CD8-positive, alpha-beta memory T cell (primary cell): ENCODE data around the gene BICD2. TPM values are rescaled to one million over a fixed set of nuclear protein-coding genes. Genes with fewer than 3 reads are reported as not detected.

Experiments
- CTCF ChIA-PET: fragments of 350-600 bp; sonication (Branson Sonifier 250); formaldehyde crosslinking; loops from one replicate; lab custom pipeline; 2021; ENCODE audit warnings: antibody characterized with exemption; lab: Charles Lee
- POLR2A ChIA-PET: fragments of 350-600 bp; sonication (Branson Sonifier 250); formaldehyde crosslinking; loops from one replicate; lab custom pipeline; 2021; ENCODE audit warnings: antibody characterized with exemption; lab: Charles Lee
- DNase-seq, 5 donors: peaks; one replicate each; pipeline versions ENCODE4 v3.0.0 to v3.0.0-alpha.2; 2020 to 2022; ENCODE audit warnings: mixed read lengths in 1 of 5
- H3K27ac ChIP-seq: one replicate; pipeline ENCODE4 v1.7.0; 2013; ENCODE audit warnings: low read depth, mild to moderate bottlenecking, low read length, moderate library complexity
- H3K27me3 ChIP-seq: 2 replicates; pipeline ENCODE4 v1.7.0; 2013; ENCODE audit warnings: low read length, mild to moderate bottlenecking; ENCODE audit not compliant: insufficient read depth, poor library complexity, severe bottlenecking
- H3K36me3 ChIP-seq: 2 replicates; pipeline ENCODE4 v1.7.0; 2013; ENCODE audit warnings: mild to moderate bottlenecking, low read length, moderate library complexity; ENCODE audit not compliant: insufficient read depth
- H3K4me1 ChIP-seq: 2 replicates; pipeline ENCODE4 v1.7.0; 2013; ENCODE audit warnings: mild to moderate bottlenecking, low read length, moderate library complexity; ENCODE audit not compliant: insufficient read depth
- H3K4me3 ChIP-seq: 2 replicates; pipeline ENCODE4 v1.7.0; 2013; ENCODE audit warnings: mild to moderate bottlenecking, low read length
- H3K9me3 ChIP-seq: 2 replicates; pipeline ENCODE4 v1.7.0; 2013; ENCODE audit warnings: mild to moderate bottlenecking, low read length
- H3K27ac Mint-ChIP-seq, 8 donors: one replicate each; pipeline ENCODE4 v1.8.0; 2020 to 2021; ENCODE audit warnings: mixed read lengths in 8 of 8, mild to moderate bottlenecking in 6 of 8, inconsistent platforms in 3 of 8, moderate library complexity in 3 of 8
- H3K27me3 Mint-ChIP-seq, 2 donors: one replicate each; pipeline ENCODE4 v1.8.0; 2020 to 2021; ENCODE audit warnings: mixed read lengths in 2 of 2, mild to moderate bottlenecking in 1 of 2, moderate library complexity in 1 of 2
- H3K36me3 Mint-ChIP-seq, 3 donors: one replicate each; pipeline ENCODE4 v1.8.0; 2020 to 2021; ENCODE audit warnings: mixed read lengths in 3 of 3, inconsistent platforms in 1 of 3, mild to moderate bottlenecking in 1 of 3
- H3K4me1 Mint-ChIP-seq, 3 donors: one replicate each; pipeline ENCODE4 v1.8.0; 2020 to 2021; ENCODE audit warnings: mixed read lengths in 3 of 3, inconsistent platforms in 1 of 3, mild to moderate bottlenecking in 1 of 3
- H3K4me3 Mint-ChIP-seq, 7 donors: one replicate each; pipeline ENCODE4 v1.8.0; 2020 to 2021; ENCODE audit warnings: mixed read lengths in 7 of 7, mild to moderate bottlenecking in 6 of 7, moderate library complexity in 4 of 7, inconsistent platforms in 2 of 7
- H3K9me3 Mint-ChIP-seq, 5 donors: one replicate each; pipeline ENCODE4 v1.8.0; 2020 to 2022; ENCODE audit warnings: mixed read lengths in 5 of 5, mild to moderate bottlenecking in 3 of 5, moderate library complexity in 2 of 5, inconsistent platforms in 1 of 5
- polyA plus RNA-seq: library from polyadenylated mRNA; unstranded; fragments of 300-500 nt; fragmentation: Illumina TruSeq; gene quantifications from one replicate; pipeline ENCODE4 v1.2.3, GENCODE V29; 2021
- total RNA-seq, 2 experiments: library from RNA; stranded (reverse); gene quantifications; one replicate each; pipeline ENCODE4 v1.2.3, GENCODE V29; 2021

Gene BICD2
- total and polyA plus RNA-seq, 3 experiments from 2014 or later = 18.6 to 27.1 (median 26.7) TPM

GRCh38 chr9:92781899-92782298 lies 17.3 kb upstream of the BICD2 start:
- ChIA-PET POLR2A (no interaction called here), CTCF (no interaction called here)
- Mint-ChIP-seq H3K27ac (no peak overlapping the region), H3K4me1 (no peaks in the 10 kb centered on the region), H3K36me3 (peaks cover 0 to 13% (median 0%) of the 10 kb centered on the region in 3 donors), H3K9me3 (peaks cover 9 to 14% (median 11%) of the 10 kb centered on the region in 5 donors), H3K27me3 (peaks cover 4 to 10% of the 10 kb centered on the region in 2 donors), H3K4me3 (no peak overlapping the region)
- no peak overlapping the region for H3K4me3 ChIP-seq
- H3K27me3 ChIP-seq = no peaks in the 10 kb centered on the region
- H3K36me3 ChIP-seq = no peaks in the 10 kb centered on the region
- no peak overlapping the region for H3K27ac ChIP-seq
- H3K4me1 ChIP-seq = no peaks in the 10 kb centered on the region
- H3K9me3 ChIP-seq = no peaks in the 10 kb centered on the region
- no peak for DNase-seq

- no peaks in the 10 kb centered on the region for H3K4me1 ChIP-seq
- Mint-ChIP-seq H3K4me1 (no peaks in the 10 kb centered on the region), H3K36me3 (peaks cover 0 to 3% (median 0%) of the 10 kb centered on the region in 3 donors), H3K9me3 (peaks cover 0 to 6% (median 2%) of the 10 kb centered on the region in 5 donors), H3K4me3 (no peak overlapping the region), H3K27ac (no peak overlapping the region), H3K27me3 (peaks cover 0 to 6% of the 10 kb centered on the region in 2 donors)
- CTCF ChIA-PET = interaction anchor here (1.6 kb wide), 1 partner anchor 11 kb away, joined by 4 read pairs; no protein-coding TSS in a partner anchor
- no peaks in the 10 kb centered on the region for H3K36me3 ChIP-seq
- H3K27me3 ChIP-seq = no peaks in the 10 kb centered on the region
- no peak for DNase-seq
- H3K9me3 ChIP-seq = no peaks in the 10 kb centered on the region
- no peak overlapping the region for H3K4me3 ChIP-seq
- POLR2A ChIA-PET = no interaction called here
- no peak overlapping the region for H3K27ac ChIP-seq
Measured at GRCh38 chr9:92780206-92780605, 15.6 kb upstream of the BICD2 start.

- Histone ChIP-seq H3K27ac (no peak overlapping the region), H3K27me3 (no peaks in the 10 kb centered on the region), H3K4me1 (peaks cover 6% of the 10 kb centered on the region), H3K4me3 (no peak overlapping the region), H3K9me3 (no peaks in the 10 kb centered on the region), H3K36me3 (no peaks in the 10 kb centered on the region)
- Mint-ChIP-seq H3K27ac (no peak overlapping the region), H3K36me3 (no peaks in the 10 kb centered on the region), H3K4me1 (peaks cover 0 to 4% (median 2%) of the 10 kb centered on the region in 3 donors), H3K9me3 (peaks cover 0 to 3% (median 0%) of the 10 kb centered on the region in 5 donors), H3K4me3 (no peak overlapping the region), H3K27me3 (peaks cover 5 to 6% of the 10 kb centered on the region in 2 donors)
- ChIA-PET POLR2A (no interaction called here), CTCF (interaction anchor here (1.3 kb wide), 1 partner anchor 11 kb away, joined by 7 read pairs; the partner anchor contains the start of gene BICD2)
- DNase-seq = no peak
Measured at GRCh38 chr9:92775466-92775865, 10.8 kb upstream of the BICD2 start.

- peaks cover 5 to 6% of the 10 kb centered on the region in 2 donors for H3K27me3 Mint-ChIP-seq
- peaks cover 9% of the 10 kb centered on the region for H3K4me1 ChIP-seq
- no peak for DNase-seq
- H3K4me3 ChIP-seq = no peak overlapping the region
- ChIA-PET POLR2A (no interaction called here), CTCF (interaction anchor here (1.0 kb wide), 1 partner anchor 15 kb away, joined by 3 read pairs; no protein-coding TSS in a partner anchor)
- no peaks in the 10 kb centered on the region for H3K27me3 ChIP-seq
- H3K27ac Mint-ChIP-seq = no peak overlapping the region
- no peak overlapping the region for H3K27ac ChIP-seq
- H3K4me1 Mint-ChIP-seq = peaks cover 0 to 13% (median 5%) of the 10 kb centered on the region in 3 donors
- H3K36me3 Mint-ChIP-seq = no peaks in the 10 kb centered on the region
- H3K4me3 Mint-ChIP-seq = no peak overlapping the region
- no peaks in the 10 kb centered on the region for H3K9me3 ChIP-seq
- H3K36me3 ChIP-seq = no peaks in the 10 kb centered on the region
- peaks cover 0 to under 1% (median 0%) of the 10 kb centered on the region in 5 donors for H3K9me3 Mint-ChIP-seq
Measured at GRCh38 chr9:92774274-92774673, 9.6 kb upstream of the BICD2 start.

- Histone ChIP-seq H3K4me1 (peaks cover 9% of the 10 kb centered on the region), H3K27ac (no peak overlapping the region), H3K27me3 (no peaks in the 10 kb centered on the region), H3K4me3 (no peak overlapping the region), H3K9me3 (no peaks in the 10 kb centered on the region), H3K36me3 (no peaks in the 10 kb centered on the region)
- Mint-ChIP-seq H3K4me1 (peaks cover 0 to 13% (median 5%) of the 10 kb centered on the region in 3 donors), H3K27me3 (peaks cover 5% of the 10 kb centered on the region in 2 donors), H3K36me3 (no peaks in the 10 kb centered on the region), H3K9me3 (no peaks in the 10 kb centered on the region), H3K27ac (no peak overlapping the region), H3K4me3 (no peak overlapping the region)
- ChIA-PET CTCF (interaction anchor here (1.0 kb wide), 1 partner anchor 15 kb away, joined by 3 read pairs; no protein-coding TSS in a partner anchor), POLR2A (no interaction called here)
- DNase-seq = no peak
Measured at GRCh38 chr9:92773810-92774209, 9.2 kb upstream of the BICD2 start.

- Mint-ChIP-seq H3K4me1 (peaks cover under 1 to 19% (median 5%) of the 10 kb centered on the region in 3 donors), H3K27me3 (peaks cover 3 to 5% of the 10 kb centered on the region in 2 donors), H3K27ac (no peak overlapping the region), H3K36me3 (no peaks in the 10 kb centered on the region), H3K9me3 (no peaks in the 10 kb centered on the region), H3K4me3 (no peak overlapping the region)
- H3K4me3 ChIP-seq = no peak overlapping the region
- peaks cover 10% of the 10 kb centered on the region for H3K4me1 ChIP-seq
- no peaks in the 10 kb centered on the region for H3K9me3 ChIP-seq
- no peaks in the 10 kb centered on the region for H3K27me3 ChIP-seq
- CTCF ChIA-PET = no interaction called here
- H3K27ac ChIP-seq = no peak overlapping the region
- no peak for DNase-seq
- no peaks in the 10 kb centered on the region for H3K36me3 ChIP-seq
- POLR2A ChIA-PET = no interaction called here
Measured at GRCh38 chr9:92771309-92771708, 6.7 kb upstream of the BICD2 start.

- H3K9me3 Mint-ChIP-seq = no peaks in the 10 kb centered on the region
- Histone ChIP-seq H3K9me3 (no peaks in the 10 kb centered on the region), H3K27me3 (no peaks in the 10 kb centered on the region), H3K27ac (no peak overlapping the region), H3K36me3 (no peaks in the 10 kb centered on the region), H3K4me1 (peaks cover 18% of the 10 kb centered on the region), H3K4me3 (no peak overlapping the region)
- H3K27ac Mint-ChIP-seq = peak overlapping the region in 1 of 8 donors; percentile 29
- H3K36me3 Mint-ChIP-seq = peaks cover 0 to 3% (median 0%) of the 10 kb centered on the region in 3 donors
- peaks cover 9 to 27% (median 12%) of the 10 kb centered on the region in 3 donors for H3K4me1 Mint-ChIP-seq
- H3K4me3 Mint-ChIP-seq = no peak overlapping the region
- H3K27me3 Mint-ChIP-seq = peaks cover under 1 to 5% of the 10 kb centered on the region in 2 donors
- ChIA-PET POLR2A (no interaction called here), CTCF (no interaction called here)
- DNase-seq = no peak
Measured at GRCh38 chr9:92770360-92770995, 5.8 kb upstream of the BICD2 start.

GRCh38 chr9:92769990-92770359 lies 5.3 kb upstream of the BICD2 start:
- Mint-ChIP-seq H3K27ac (peak overlapping the region in 1 of 8 donors; percentile 41), H3K36me3 (peaks cover 0 to 5% (median 0%) of the 10 kb centered on the region in 3 donors), H3K4me3 (peak overlapping the region in 1 of 7 donors; percentile 5), H3K27me3 (peaks cover 0 to 5% of the 10 kb centered on the region in 2 donors), H3K9me3 (no peaks in the 10 kb centered on the region), H3K4me1 (peaks cover 10 to 29% (median 13%) of the 10 kb centered on the region in 3 donors)
- H3K9me3 ChIP-seq = no peaks in the 10 kb centered on the region
- H3K27ac ChIP-seq = no peak overlapping the region
- no peaks in the 10 kb centered on the region for H3K36me3 ChIP-seq
- POLR2A ChIA-PET = no interaction called here
- no peaks in the 10 kb centered on the region for H3K27me3 ChIP-seq
- no peak overlapping the region for H3K4me3 ChIP-seq
- peaks cover 19% of the 10 kb centered on the region for H3K4me1 ChIP-seq
- DNase-seq = no peak
- CTCF ChIA-PET = no interaction called here
